ENCODE data around the gene TPO.

Gene TPO

GRCh38 chr2:1541819-1542475 lies 128.7 kb downstream of the TPO start:
- TF ChIP-seq FOXP2 (optimal IDR thresholded peaks at IDR 0.05; ENCODE audit: borderline replicate concordance, extremely low read depth, extremely low read length, insufficient read depth), result no peak
- TF ChIP-seq TAF1 (IDR thresholded peaks at IDR 0.05; ENCODE audit: borderline replicate concordance, insufficient read depth, low read length), result no peak
- no peak for TF ChIP-seq REST (IDR thresholded peaks at IDR 0.05; ENCODE audit: insufficient read depth in 1 of 2, low read depth in 2 of 2, low read length in 2 of 2)
- TF ChIP-seq SIN3A (IDR thresholded peaks at IDR 0.05; ENCODE audit: borderline replicate concordance, insufficient read depth, low read length), result no peak
- no peak for TF ChIP-seq POLR2AphosphoS5 (IDR thresholded peaks at IDR 0.05; ENCODE audit: low read depth, low read length)

DNA sequence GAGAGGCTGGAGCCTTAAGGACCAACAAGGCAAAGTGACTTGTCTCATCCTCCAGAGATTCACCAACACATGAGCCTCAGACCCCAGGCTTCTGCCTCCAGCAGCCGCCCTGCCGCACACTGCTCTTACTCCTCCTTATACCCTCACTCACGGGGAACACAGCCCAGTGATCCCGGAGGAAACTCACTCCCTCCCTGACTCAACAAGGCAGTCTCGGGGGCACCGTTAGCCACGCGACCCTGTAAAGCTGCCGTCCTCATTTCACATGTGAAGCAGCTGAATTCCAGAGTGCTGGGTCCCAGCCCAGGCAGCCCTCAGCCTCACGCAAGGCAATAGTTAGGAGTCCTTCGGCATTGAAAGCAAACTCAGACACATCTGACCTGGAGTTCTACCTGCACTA lies 129.7 kb downstream of the TPO start:
- TF ChIP-seq REST (IDR thresholded peaks at IDR 0.05; ENCODE audit: insufficient read depth in 1 of 2, low read depth in 2 of 2, low read length in 2 of 2) (no peak), SIN3A (IDR thresholded peaks at IDR 0.05; ENCODE audit: borderline replicate concordance, insufficient read depth, low read length) (no peak)

DNA sequence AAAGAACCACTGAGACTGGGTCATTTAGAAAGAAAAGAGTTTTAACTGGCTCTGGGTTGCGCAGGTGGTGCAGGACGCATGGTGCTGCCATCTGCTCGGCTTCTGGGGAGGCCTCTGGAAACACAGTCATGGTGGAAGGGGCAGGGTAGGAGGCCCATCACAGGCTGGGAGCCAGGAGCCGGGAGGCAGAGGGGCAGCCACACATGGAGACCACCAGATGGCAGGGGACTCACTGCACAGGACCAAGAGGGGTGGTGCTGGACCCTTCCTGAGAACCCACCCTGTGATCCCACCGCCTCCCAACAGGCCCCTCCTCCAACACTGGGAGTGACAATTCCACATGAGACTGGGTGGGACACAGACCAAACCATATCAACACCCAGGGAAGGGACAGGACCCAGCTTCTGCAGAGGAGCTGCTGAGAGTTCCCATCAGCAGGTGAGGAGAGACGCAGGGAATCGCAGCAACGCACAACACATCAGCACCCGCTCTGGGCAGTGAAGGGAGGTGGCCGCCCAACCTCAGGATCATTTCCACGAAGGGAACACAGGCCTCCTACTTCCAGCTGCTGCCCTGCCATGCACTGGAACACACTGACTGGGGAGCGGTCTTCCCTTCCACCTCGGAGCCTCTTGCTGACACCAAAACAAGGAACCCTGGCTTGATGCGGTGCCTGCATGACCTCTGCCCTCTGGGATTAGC lies 130.7 kb downstream of the TPO start:
- TF ChIP-seq SIN3A (IDR thresholded peaks at IDR 0.05; ENCODE audit: borderline replicate concordance, insufficient read depth, low read length) (no peak), FOXP2 (optimal IDR thresholded peaks at IDR 0.05; ENCODE audit: borderline replicate concordance, extremely low read depth, extremely low read length, insufficient read depth) (no peak), TAF1 (IDR thresholded peaks at IDR 0.05; ENCODE audit: borderline replicate concordance, insufficient read depth, low read length) (no peak), REST (IDR thresholded peaks at IDR 0.05; ENCODE audit: insufficient read depth in 1 of 2, low read depth in 2 of 2, low read length in 2 of 2) (no peak), POLR2AphosphoS5 (IDR thresholded peaks at IDR 0.05; ENCODE audit: low read depth, low read length) (no peak)

DNA sequence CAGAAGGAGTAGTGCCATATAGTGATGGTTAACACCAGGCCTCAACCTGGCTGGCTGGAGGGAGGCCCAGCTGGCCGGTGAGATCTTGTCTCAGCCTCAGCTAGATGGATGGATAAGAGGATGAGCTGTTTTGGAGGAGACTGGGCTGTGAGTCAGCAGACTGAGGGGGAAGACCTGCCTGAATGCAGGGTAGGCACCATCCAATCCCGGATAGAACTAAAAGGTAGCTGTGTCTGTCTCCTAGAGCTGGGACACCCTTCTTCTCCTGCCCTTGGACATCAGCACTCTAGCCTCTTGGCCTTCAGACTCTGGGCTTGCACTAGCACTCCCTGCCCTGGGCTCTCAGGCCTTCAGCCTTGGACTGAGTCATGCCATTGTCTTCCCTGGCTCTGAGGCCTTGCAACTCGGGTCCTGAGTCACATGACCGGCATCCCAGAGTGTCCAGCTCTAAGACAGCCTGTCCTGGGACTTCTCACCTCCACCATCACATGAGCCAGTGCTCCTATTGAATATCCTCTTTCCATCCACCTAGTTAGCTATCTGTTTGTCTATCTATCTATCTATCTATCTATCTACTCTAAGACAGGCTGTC lies 131.3 kb downstream of the TPO start:
- TF ChIP-seq SIN3A (IDR thresholded peaks at IDR 0.05; ENCODE audit: borderline replicate concordance, insufficient read depth, low read length) (no peak), REST (IDR thresholded peaks at IDR 0.05; ENCODE audit: insufficient read depth in 1 of 2, low read depth in 2 of 2, low read length in 2 of 2) (no peak)

Measured in PFSK-1 (cell line).